ENCODE measurements around the gene CCDC146.
"Not testable (repeated sequence)": the region's sequence is repeated elsewhere in the genome, so short reads cannot be mapped to it uniquely, and the experiment has no call there.

CCDC146 gene

DNA sequence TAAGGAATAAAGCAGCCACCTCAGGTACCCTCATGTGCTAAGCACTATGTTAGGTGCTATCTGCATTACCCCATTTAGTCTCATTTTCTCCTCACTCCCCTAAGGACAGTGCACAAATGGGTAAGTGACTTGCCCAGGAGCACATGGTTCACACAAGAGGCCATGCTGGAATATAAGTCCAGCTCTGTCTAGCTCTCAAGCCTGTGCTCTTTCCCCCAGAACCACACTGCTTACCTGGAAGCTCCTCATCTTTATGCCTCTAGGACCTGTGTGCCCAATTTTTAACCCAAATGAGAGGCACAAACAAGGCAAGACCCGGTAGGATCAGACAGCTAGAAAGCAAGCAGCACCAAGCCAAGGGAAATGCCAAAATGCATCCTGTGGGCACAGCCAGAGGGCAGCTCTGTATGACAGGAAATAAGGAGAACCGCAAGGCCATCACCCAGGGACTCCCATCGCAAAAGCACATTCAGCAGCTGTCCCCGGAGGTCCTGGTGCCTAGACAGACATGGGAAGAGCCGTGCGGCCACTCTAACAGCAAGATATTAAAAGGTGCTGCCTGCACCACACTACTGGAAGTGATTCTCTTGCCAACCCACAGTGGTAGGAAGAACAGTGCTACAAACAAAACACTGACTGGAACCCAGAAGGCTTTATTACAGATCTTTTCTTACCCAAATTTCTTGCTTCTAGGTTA is 205.7 kb downstream of the CCDC146 start:
- peak in 1 of 3 experiments; percentile 16 for DNase-seq (ENCODE audit: low read depth in 3 of 3)

DNA sequence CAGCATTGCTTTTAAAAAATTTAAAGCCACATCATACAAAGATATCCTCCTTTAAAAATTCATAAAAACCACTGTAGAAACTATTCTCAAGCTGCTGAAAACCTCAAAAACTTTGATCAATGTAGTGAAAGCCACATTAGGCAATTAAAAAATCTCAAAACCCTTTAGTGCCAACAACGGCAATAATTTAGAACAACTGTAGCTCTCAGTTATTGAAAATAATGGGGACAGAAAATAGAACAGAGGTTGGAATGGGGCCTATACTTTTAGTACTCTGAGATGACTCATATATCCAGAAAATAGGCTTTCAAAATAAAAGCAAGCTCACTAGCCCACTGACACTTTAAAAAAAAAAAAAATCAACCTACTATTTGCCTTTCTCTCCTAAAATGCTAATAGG is 206.3 kb downstream of the CCDC146 start:
- no peak for DNase-seq (ENCODE audit: low read depth in 3 of 3)

DNA sequence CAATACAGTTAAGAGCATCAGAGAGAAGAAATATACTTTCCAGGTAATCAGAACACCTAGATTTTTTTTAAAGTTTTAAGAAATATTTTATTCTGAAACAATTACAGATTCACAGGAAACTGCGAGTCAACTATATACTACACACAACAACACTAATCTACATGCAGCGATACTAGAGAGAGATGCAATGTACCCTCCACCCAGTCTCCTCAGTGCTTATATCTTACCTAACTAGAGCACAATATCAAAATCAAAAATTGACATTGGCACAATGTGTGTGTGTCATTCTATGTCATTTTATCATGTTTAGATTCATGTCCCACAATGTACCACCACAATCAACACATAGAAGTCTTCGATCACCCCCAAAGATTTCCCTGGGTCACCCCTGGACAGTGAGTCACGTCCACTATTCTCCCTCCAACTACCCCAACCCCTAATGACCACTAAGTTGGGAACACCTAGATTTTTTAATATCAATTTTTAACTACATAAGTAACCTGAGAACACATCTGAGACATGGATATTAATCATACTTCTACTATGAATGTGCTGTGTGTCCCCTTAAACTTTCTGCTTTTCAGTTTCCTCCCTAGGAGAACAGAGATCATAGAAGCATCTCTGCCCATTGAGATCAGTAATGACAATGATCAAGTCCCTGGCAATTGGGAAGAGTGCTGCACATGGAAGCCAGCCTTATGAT is 207.2 kb downstream of the CCDC146 start:
- DNase-seq (ENCODE audit: low read depth in 3 of 3), result no peak

DNA sequence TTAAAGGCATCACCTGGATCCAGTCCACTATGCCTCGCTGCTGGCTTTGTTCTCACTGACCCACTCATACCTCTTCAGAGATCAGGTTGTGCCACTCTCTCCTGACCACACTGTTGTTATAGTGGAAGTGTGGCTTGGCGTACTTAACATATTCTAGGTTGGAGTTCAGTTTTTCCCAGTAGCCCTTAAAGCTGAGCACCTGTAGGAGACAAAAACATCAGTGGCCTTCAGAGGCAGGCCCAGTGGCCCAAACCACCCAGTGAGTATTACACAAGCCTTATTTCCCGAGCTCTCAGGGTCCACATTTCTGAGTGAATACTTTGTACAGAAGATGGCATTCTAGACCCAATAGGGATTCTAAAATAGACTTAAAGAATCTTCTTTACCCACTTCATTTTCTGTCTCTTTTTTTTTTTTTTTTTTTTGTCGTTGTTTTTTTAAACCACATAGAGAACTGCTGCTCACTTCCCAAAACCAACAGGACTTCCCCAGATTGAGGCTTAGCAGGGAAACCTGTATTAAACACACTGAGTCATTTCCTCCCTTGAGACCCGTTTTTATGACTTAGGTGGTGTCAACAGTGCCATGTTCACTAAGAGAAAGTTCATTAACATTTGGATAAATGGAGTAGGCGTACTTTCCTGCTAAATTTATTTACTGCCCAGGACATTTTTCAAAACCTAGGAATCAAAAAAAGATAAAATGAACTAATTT is 207.9 kb downstream of the CCDC146 start:
- no peak for DNase-seq (ENCODE audit: low read depth in 3 of 3)

DNA sequence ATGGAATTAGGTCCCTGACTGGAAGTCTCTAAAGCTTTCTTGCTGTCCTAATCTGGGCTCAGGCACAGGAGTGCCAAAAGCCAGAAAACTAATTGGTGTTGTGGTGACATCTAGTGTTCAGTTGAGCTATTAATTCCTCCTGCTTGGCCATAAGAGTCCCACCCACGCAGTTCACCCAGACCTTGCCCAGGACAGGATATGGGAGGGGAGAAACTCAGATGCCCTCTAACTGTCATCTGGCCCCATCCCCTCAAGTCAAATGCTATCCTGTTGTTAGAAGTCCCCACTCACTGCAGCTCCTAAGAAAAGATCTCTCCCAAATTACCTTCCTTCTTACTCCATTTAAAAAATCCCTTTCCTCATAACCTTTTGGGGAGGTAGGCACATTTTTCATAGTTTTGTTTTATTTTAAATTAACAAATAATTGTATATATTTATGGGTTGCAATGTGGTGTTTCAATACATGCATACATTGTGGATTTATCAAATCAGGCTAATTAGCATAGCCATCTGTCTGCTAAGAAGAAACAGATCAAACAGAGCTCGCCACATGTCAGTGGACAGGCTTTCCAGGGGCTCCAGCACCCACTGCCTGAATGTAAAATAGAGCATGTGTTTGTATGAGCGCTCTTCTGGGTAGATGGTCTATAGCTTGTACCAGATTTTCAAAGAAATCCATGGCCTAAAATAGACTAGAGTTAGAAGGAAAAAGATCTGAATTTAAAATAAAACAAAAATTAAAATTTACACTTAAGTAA is 209.7 kb downstream of the CCDC146 start:
- peak in 1 of 3 experiments; percentile 37 for DNase-seq (ENCODE audit: low read depth in 3 of 3)

DNA sequence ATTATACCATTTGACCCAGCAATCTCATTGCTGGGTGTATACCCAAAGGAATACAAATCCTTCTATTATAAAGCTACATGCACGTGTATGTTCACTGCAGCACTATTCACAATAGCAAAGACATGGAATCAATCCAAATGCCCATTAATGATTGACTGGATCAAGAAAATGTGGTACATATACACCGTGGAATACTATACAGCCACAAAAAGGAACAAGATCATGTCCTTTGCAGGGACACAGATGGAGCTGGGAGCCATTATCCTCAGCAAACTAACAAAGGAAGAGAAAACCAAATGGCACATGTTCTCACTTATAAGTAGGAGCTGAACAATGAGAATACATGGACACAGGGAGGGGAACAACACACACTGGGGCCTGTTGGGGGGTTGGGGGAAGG is 211.6 kb downstream of the CCDC146 start:
- DNase-seq (ENCODE audit: low read depth in 3 of 3), result not testable (repeated sequence)

DNA sequence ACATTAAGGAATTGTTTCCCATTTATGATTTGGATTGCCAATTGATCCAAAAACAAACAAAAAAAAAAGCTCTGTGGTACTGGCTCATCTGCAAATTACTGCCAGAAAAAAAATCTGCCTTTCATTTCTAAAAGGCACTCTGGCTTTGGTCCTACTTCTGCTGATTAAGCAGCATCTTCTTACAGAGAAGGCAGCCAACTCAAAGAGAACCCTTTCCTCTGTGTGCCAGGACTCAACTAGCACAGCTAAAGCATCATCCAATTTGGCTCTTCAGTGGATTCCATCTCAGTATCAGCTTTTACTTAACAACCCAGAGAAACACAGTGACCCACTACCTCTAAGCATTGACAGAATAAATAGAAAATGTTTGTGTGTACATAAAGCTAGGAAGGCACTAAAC is 213.2 kb downstream of the CCDC146 start:
- no peak for DNase-seq (ENCODE audit: low read depth in 3 of 3)

DNA sequence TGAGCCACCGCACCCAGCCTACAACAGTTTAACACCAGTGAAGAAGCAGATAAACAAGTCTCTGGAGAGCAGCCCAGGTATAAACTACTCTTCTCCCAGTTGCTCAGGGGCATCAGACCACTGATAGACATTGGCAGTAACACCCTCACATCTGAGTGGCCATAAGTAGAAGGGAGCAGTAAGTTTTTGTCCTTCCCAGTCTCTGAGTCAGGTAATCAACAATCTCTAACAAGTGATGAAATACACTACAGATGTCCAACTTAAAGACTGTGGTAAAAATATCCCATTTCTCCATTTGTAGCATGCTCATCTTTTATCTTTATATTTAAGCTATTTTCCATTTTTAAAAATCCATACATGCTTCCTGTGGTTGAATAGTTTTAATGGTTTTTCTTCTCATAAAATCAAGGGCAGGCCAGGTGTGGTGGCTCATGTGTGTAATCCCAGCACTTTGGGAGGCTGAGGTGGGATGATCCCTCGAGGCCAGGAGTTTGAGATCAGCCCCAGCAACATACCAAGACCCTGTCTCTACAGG is 215.1 kb downstream of the CCDC146 start:
- DNase-seq (ENCODE audit: low read depth in 3 of 3), result no peak

DNA sequence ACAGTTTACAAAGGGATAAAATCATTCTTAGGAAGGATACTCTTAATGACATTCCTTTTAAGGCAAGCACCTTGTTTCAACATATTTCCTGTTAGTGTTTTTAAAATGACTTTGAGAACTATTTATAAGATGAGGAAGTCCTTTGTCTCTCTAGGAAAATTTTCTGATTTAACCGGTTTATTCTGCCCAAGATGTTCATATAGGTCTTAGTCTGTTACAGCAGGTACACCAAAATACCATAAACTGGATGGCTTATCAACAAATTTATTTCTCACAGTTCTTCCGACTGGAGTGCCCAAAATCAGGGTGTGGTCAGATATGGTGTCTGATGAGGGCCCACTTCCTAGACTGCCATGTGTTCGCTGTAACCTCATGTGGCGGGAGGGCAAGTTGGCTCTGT is 215.8 kb downstream of the CCDC146 start:
- DNase-seq (ENCODE audit: low read depth in 3 of 3), result no peak

DNA sequence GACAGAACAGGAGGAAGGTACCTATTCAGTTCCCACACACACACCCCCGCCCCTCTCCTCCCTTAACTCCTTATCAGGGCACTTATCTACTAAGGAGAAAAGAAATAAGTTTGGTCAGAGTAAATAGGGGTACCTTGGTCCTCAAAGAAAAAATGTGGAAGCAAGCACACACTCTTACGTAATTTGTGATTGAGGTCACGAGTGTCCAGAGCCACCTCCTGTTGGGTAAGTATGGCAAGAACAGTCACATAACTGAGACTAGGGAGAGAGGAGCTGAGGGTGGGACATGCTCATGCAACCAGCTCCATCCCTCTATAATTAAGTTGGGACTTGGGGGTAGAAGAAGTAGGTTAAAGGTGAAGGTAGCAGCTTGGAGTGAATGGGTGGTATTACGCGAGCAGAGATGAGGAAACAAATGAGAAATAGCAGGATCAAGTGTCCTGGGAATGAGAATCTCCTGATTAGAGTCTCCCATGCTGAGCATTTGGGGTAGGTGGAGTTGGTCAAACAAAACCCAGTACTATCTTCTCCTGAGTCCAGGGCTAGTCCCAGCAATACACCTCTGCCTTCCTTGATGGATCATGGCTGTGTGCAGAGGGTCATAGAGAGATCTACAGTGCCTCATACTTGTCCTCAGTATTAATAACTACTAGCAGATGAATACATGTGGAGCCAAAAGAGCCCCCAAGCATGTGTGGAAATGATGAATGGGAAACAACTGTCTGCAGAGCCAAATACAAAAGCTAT is 216.6 kb downstream of the CCDC146 start:
- DNase-seq (ENCODE audit: low read depth in 3 of 3), result no peak

DNA sequence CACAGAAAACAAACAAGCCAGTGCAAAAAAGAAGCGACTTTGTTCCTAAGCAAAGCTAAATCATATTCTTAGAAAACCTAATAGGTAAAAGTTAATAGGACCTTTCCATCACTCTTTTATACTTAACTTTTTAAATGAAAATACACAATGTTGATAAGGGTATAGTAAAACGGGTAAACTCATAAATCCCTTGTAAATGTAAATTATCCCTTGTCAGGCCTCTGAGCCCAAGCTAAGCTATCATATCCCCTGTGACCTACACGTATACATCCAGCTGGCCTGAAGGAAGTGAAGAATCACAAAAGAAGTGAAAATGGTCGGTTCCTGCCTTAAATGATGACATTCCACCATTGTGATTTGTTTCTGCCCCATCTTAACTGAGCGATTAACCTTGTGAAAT is 217.3 kb downstream of the CCDC146 start:
- no peak for DNase-seq (ENCODE audit: low read depth in 3 of 3)
